GM23338 (cell line): Measurements from ENCODE around the gene B3GAT2. TPM values are rescaled to one million over a fixed set of nuclear protein-coding genes. Genes with fewer than 3 reads are reported as not detected.

Source experiments
- ATAC-seq: fragments of 200-7000 bp; cut with Tn5 transposase; 3 replicates; pipeline ENCODE4 v1.9.1; 2020
- DNase-seq: peaks from one replicate; pipeline ENCODE4 v3.0.0-alpha.2; 2015; ENCODE audit warnings: low spot score
- H2AFZ ChIP-seq: fragments of 200-600 bp; sonication (generic); 2 replicates; pipeline ENCODE4 v1.8.0; 2016; ENCODE audit warnings: antibody characterized with exemption, mild to moderate bottlenecking, moderate library complexity
- H3F3A ChIP-seq: fragments of 200-600 bp; sonication (generic); replicated peaks from 2 replicates; pipeline ENCODE4 v1.8.0; 2017; ENCODE audit warnings: antibody characterized with exemption, mixed run types, low read depth
- H3K27ac ChIP-seq: fragments of 200-600 bp; sonication (generic); 2 replicates; pipeline ENCODE4 v1.6.1; 2016; ENCODE audit warnings: low read depth
- H3K27me3 ChIP-seq: fragments of 200-600 bp; sonication (generic); 2 replicates; pipeline ENCODE4 v1.8.0; 2016; ENCODE audit warnings: mild to moderate bottlenecking, mixed run types, moderate library complexity; ENCODE audit not compliant: insufficient read depth
- H3K36me3 ChIP-seq: fragments of 200-600 bp; sonication (generic); 2 replicates; pipeline ENCODE4 v1.8.0; 2016; ENCODE audit warnings: mild to moderate bottlenecking; ENCODE audit not compliant: insufficient read depth
- H3K4me1 ChIP-seq: fragments of 200-600 bp; sonication (generic); 2 replicates; pipeline ENCODE4 v1.8.0; 2016; ENCODE audit warnings: mild to moderate bottlenecking, moderate library complexity; ENCODE audit not compliant: insufficient read depth
- H3K4me2 ChIP-seq: fragments of 200-600 bp; sonication (generic); 2 replicates; pipeline ENCODE4 v1.7.1; 2017; ENCODE audit warnings: mixed run types
- H3K4me3 ChIP-seq: fragments of 200-600 bp; sonication (generic); 2 replicates; pipeline ENCODE4 v1.6.1; 2016; ENCODE audit warnings: mixed run types
- H3K79me2 ChIP-seq: fragments of 200-600 bp; sonication (generic); replicated peaks from 2 replicates; pipeline ENCODE4 v1.8.0; 2017; ENCODE audit warnings: mild to moderate bottlenecking; ENCODE audit not compliant: insufficient read depth
- H3K9me2 ChIP-seq: fragments of 200-600 bp; sonication (generic); 2 replicates; pipeline ENCODE4 v1.8.0; 2017; ENCODE audit not compliant: insufficient read depth
- H4K20me1 ChIP-seq: fragments of 200-600 bp; sonication (generic); replicated peaks from 2 replicates; pipeline ENCODE4 v1.8.0; 2017; ENCODE audit warnings: mild to moderate bottlenecking; ENCODE audit not compliant: insufficient read depth
- H3K27ac Mint-ChIP-seq: 2 replicates; pipeline ENCODE4 v1.8.0; 2020; ENCODE audit warnings: inconsistent platforms, mild to moderate bottlenecking, moderate library complexity, mixed read lengths
- H3K27me3 Mint-ChIP-seq: 3 replicates; pipeline ENCODE4 v1.8.0; 2022; ENCODE audit warnings: low read depth, mild to moderate bottlenecking, moderate library complexity, mixed read lengths, inconsistent platforms; ENCODE audit not compliant: insufficient read depth, poor library complexity
- H3K36me3 Mint-ChIP-seq: 3 replicates; pipeline ENCODE4 v1.8.0; 2021; ENCODE audit warnings: low read depth, mild to moderate bottlenecking, inconsistent platforms, moderate library complexity, mixed read lengths
- H3K4me1 Mint-ChIP-seq: 3 replicates; pipeline ENCODE4 v1.8.0; 2020; ENCODE audit warnings: mild to moderate bottlenecking, inconsistent platforms, mixed read lengths
- H3K4me3 Mint-ChIP-seq: 3 replicates; pipeline ENCODE4 v1.8.0; 2021; ENCODE audit warnings: moderate library complexity, mild to moderate bottlenecking, inconsistent platforms, mixed read lengths
- H3K9me3 Mint-ChIP-seq: 3 replicates; pipeline ENCODE4 v1.8.0; 2020; ENCODE audit warnings: moderate library complexity, mild to moderate bottlenecking, inconsistent platforms, mixed read lengths
- CREB1 ChIP-seq: fragments of 250-450 bp; sonication (Bioruptor Pico); IDR thresholded peaks from 2 replicates; pipeline ENCODE4 v1.5.0; 2020; ENCODE audit warnings: low read depth, mild to moderate bottlenecking, moderate library complexity
- EZH2 ChIP-seq: fragments of 200-600 bp; sonication (generic); IDR thresholded peaks from one replicate; pipeline ENCODE4 v1.8.0; 2017; ENCODE audit warnings: antibody characterized with exemption, mild to moderate bottlenecking, low read depth; ENCODE audit not compliant: unreplicated experiment
- EZH2phosphoT487 ChIP-seq: fragments of 200-600 bp; sonication (generic); IDR thresholded peaks from one replicate; pipeline ENCODE4 v1.8.1; 2018; ENCODE audit warnings: antibody characterized with exemption; ENCODE audit not compliant: unreplicated experiment
- JUNB ChIP-seq: IDR thresholded peaks from one replicate; pipeline ENCODE4 v1.6.1; 2016; ENCODE audit warnings: antibody characterized with exemption; ENCODE audit not compliant: unreplicated experiment
- POLR2AphosphoS5 ChIP-seq: IDR thresholded peaks from 2 replicates; pipeline ENCODE4 v1.6.1; 2016; ENCODE audit warnings: antibody characterized with exemption, low read depth
- ZNF114 ChIP-seq: fragments of 250-450 bp; sonication (Bioruptor Pico); IDR thresholded peaks from 2 replicates; pipeline ENCODE4 v1.5.0; 2020; ENCODE audit warnings: mild to moderate bottlenecking, moderate library complexity
- ZNF331 ChIP-seq: fragments of 250-450 bp; sonication (Bioruptor Pico); IDR thresholded peaks from 2 replicates; pipeline ENCODE4 v1.5.0; 2020; ENCODE audit warnings: low read depth, mild to moderate bottlenecking, moderate library complexity
- polyA plus RNA-seq: library from polyadenylated mRNA; unstranded; fragments of >200 nt; fragmentation: Nextera tagmentation; extraction: Ambion mirVana; gene quantifications from 2 replicates; pipeline ENCODE4 v1.2.1, GENCODE V29; 2016
- total RNA-seq: library from RNA; depleted of rRNA; stranded (reverse); fragments of >200 nt; shearing (Covaris generic); gene quantifications from 2 replicates; pipeline ENCODE4 v1.2.3, GENCODE V29; 2014
- TF ChIP-seq, protein P1 (sequence below): fragments of 250-450 bp; sonication (Bioruptor Pico); IDR thresholded peaks from 2 replicates; pipeline ENCODE4 v1.5.0; 2020; ENCODE audit warnings: mild to moderate bottlenecking, moderate library complexity
- TF ChIP-seq, protein P2 (sequence below): IDR thresholded peaks from 2 replicates; pipeline ENCODE4 v1.6.1; 2016; ENCODE audit warnings: antibody characterized with exemption
- TF ChIP-seq, protein P3 (sequence below): IDR thresholded peaks from one replicate; pipeline ENCODE4 v1.6.1; 2018; ENCODE audit warnings: antibody characterized with exemption; ENCODE audit not compliant: unreplicated experiment
- TF ChIP-seq, protein P4 (sequence below), 2 experiments: fragments of 200-600 bp in 1 of 2; sonication (generic) in 1 of 2; conservative IDR thresholded peaks; 2 replicates each; pipeline versions ENCODE4 v1.5.1 to v1.6.1; 2016 to 2017; ENCODE audit warnings: antibody characterized with exemption in 2 of 2, low read depth in 2 of 2, mild to moderate bottlenecking in 2 of 2, moderate library complexity in 1 of 2

Gene B3GAT2
- total and polyA plus RNA-seq, 2 experiments from 2014 or later: 1.7 to 1.8 TPM

DNA sequence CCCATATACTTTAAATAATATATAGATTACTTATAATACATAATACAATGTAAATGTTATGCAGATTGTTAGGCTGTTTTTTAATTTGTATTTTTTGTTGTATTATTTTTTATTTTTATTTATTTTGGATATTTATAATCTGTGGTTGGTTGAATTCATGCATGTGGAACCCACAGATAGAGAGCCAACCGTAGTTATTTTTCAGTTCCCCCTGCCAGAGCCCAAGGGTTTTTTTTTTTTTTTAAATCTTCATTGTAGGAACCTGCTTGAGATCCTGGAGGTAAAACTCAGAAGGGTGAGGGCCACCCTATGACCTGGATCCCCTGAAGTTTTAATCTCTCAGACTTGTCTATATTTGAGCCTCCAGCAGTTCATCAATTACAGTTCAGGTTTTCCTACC lies 133.2 kb downstream of the B3GAT2 start:
- Mint-ChIP-seq H3K4me1 (no peaks in the 10 kb centered on the region), H3K36me3 (no peaks in the 10 kb centered on the region), H3K4me3 (no peak overlapping the region), H3K27me3 (no peaks in the 10 kb centered on the region), H3K9me3 (no peaks in the 10 kb centered on the region), H3K27ac (no peak overlapping the region)
- no peaks in the 10 kb centered on the region for H4K20me1 ChIP-seq
- H2AFZ ChIP-seq: no peak overlapping the region
- no peaks in the 10 kb centered on the region for H3K4me1 ChIP-seq
- no peak overlapping the region for H3K27ac ChIP-seq
- TF ChIP-seq, protein P1, sequence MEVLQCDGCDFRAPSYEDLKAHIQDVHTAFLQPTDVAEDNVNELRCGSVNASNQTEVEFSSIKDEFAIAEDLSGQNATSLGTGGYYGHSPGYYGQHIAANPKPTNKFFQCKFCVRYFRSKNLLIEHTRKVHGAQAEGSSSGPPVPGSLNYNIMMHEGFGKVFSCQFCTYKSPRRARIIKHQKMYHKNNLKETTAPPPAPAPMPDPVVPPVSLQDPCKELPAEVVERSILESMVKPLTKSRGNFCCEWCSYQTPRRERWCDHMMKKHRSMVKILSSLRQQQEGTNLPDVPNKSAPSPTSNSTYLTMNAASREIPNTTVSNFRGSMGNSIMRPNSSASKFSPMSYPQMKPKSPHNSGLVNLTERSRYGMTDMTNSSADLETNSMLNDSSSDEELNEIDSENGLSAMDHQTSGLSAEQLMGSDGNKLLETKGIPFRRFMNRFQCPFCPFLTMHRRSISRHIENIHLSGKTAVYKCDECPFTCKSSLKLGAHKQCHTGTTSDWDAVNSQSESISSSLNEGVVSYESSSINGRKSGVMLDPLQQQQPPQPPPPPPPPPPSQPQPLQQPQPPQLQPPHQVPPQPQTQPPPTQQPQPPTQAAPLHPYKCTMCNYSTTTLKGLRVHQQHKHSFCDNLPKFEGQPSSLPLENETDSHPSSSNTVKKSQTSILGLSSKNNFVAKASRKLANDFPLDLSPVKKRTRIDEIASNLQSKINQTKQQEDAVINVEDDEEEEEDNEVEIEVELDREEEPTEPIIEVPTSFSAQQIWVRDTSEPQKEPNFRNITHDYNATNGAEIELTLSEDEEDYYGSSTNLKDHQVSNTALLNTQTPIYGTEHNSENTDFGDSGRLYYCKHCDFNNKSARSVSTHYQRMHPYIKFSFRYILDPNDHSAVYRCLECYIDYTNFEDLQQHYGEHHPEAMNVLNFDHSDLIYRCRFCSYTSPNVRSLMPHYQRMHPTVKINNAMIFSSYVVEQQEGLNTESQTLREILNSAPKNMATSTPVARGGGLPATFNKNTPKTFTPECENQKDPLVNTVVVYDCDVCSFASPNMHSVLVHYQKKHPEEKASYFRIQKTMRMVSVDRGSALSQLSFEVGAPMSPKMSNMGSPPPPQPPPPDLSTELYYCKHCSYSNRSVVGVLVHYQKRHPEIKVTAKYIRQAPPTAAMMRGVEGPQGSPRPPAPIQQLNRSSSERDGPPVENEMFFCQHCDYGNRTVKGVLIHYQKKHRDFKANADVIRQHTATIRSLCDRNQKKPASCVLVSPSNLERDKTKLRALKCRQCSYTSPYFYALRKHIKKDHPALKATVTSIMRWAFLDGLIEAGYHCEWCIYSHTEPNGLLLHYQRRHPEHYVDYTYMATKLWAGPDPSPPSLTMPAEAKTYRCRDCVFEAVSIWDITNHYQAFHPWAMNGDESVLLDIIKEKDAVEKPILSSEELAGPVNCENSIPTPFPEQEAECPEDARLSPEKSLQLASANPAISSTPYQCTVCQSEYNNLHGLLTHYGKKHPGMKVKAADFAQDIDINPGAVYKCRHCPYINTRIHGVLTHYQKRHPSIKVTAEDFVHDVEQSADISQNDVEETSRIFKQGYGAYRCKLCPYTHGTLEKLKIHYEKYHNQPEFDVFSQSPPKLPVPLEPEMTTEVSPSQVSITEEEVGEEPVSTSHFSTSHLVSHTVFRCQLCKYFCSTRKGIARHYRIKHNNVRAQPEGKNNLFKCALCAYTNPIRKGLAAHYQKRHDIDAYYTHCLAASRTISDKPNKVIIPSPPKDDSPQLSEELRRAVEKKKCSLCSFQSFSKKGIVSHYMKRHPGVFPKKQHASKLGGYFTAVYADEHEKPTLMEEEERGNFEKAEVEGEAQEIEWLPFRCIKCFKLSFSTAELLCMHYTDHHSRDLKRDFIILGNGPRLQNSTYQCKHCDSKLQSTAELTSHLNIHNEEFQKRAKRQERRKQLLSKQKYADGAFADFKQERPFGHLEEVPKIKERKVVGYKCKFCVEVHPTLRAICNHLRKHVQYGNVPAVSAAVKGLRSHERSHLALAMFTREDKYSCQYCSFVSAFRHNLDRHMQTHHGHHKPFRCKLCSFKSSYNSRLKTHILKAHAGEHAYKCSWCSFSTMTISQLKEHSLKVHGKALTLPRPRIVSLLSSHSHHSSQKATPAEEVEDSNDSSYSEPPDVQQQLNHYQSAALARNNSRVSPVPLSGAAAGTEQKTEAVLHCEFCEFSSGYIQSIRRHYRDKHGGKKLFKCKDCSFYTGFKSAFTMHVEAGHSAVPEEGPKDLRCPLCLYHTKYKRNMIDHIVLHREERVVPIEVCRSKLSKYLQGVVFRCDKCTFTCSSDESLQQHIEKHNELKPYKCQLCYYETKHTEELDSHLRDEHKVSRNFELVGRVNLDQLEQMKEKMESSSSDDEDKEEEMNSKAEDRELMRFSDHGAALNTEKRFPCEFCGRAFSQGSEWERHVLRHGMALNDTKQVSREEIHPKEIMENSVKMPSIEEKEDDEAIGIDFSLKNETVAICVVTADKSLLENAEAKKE: no peak
- TF ChIP-seq JUNB (no peak), POLR2AphosphoS5 (no peak), ZNF331 (CRISPR knock-in tag) (no peak), CREB1 (CRISPR knock-in tag) (no peak), EZH2phosphoT487 (no peak), ZNF114 (CRISPR knock-in tag) (no peak), EZH2 (no peak)
- TF ChIP-seq, protein P2, sequence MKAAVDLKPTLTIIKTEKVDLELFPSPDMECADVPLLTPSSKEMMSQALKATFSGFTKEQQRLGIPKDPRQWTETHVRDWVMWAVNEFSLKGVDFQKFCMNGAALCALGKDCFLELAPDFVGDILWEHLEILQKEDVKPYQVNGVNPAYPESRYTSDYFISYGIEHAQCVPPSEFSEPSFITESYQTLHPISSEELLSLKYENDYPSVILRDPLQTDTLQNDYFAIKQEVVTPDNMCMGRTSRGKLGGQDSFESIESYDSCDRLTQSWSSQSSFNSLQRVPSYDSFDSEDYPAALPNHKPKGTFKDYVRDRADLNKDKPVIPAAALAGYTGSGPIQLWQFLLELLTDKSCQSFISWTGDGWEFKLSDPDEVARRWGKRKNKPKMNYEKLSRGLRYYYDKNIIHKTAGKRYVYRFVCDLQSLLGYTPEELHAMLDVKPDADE: no peak
- TF ChIP-seq, protein P3, sequence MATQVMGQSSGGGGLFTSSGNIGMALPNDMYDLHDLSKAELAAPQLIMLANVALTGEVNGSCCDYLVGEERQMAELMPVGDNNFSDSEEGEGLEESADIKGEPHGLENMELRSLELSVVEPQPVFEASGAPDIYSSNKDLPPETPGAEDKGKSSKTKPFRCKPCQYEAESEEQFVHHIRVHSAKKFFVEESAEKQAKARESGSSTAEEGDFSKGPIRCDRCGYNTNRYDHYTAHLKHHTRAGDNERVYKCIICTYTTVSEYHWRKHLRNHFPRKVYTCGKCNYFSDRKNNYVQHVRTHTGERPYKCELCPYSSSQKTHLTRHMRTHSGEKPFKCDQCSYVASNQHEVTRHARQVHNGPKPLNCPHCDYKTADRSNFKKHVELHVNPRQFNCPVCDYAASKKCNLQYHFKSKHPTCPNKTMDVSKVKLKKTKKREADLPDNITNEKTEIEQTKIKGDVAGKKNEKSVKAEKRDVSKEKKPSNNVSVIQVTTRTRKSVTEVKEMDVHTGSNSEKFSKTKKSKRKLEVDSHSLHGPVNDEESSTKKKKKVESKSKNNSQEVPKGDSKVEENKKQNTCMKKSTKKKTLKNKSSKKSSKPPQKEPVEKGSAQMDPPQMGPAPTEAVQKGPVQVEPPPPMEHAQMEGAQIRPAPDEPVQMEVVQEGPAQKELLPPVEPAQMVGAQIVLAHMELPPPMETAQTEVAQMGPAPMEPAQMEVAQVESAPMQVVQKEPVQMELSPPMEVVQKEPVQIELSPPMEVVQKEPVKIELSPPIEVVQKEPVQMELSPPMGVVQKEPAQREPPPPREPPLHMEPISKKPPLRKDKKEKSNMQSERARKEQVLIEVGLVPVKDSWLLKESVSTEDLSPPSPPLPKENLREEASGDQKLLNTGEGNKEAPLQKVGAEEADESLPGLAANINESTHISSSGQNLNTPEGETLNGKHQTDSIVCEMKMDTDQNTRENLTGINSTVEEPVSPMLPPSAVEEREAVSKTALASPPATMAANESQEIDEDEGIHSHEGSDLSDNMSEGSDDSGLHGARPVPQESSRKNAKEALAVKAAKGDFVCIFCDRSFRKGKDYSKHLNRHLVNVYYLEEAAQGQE: no peak
- TF ChIP-seq, protein P4, sequence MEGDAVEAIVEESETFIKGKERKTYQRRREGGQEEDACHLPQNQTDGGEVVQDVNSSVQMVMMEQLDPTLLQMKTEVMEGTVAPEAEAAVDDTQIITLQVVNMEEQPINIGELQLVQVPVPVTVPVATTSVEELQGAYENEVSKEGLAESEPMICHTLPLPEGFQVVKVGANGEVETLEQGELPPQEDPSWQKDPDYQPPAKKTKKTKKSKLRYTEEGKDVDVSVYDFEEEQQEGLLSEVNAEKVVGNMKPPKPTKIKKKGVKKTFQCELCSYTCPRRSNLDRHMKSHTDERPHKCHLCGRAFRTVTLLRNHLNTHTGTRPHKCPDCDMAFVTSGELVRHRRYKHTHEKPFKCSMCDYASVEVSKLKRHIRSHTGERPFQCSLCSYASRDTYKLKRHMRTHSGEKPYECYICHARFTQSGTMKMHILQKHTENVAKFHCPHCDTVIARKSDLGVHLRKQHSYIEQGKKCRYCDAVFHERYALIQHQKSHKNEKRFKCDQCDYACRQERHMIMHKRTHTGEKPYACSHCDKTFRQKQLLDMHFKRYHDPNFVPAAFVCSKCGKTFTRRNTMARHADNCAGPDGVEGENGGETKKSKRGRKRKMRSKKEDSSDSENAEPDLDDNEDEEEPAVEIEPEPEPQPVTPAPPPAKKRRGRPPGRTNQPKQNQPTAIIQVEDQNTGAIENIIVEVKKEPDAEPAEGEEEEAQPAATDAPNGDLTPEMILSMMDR (conservative IDR thresholded peaks at IDR 0.05; ENCODE audit: low read depth in 2 of 2): no peak
- no peaks in the 10 kb centered on the region for H3K36me3 ChIP-seq
- no peak overlapping the region for H3K4me3 ChIP-seq
- H3K27me3 ChIP-seq: no peaks in the 10 kb centered on the region
- H3F3A ChIP-seq: no peaks in the 10 kb centered on the region
- DNase-seq (no peak), ATAC-seq (no peak)
- H3K4me2 ChIP-seq: no peak overlapping the region
- no peaks in the 10 kb centered on the region for H3K79me2 ChIP-seq
- no peaks in the 10 kb centered on the region for H3K9me2 ChIP-seq
